Body of pancreas (tissue), 4 donors: ENCODE results near the gene LIN9.

Experiments used
- CTCF ChIP-seq, 7 experiments: fragments of 450-650 bp in 4 of 7; fragments of 200-600 bp in 3 of 7; sonication (generic) in 3 of 7; IDR thresholded peaks; one replicate each; pipeline ENCODE4 v1.5.1; 2016 to 2019; ENCODE audit warnings: antibody characterized with exemption in 7 of 7
- POLR2A ChIP-seq, 3 donors: fragments of 450-650 bp; IDR thresholded peaks; one replicate each; pipeline ENCODE4 v1.6.1; 2016; ENCODE audit warnings: antibody characterized with exemption in 3 of 3, mild to moderate bottlenecking in 2 of 3

GRCh38 chr1:226342656-226343055, 33.7 kb upstream of the LIN9 start:
- TF ChIP-seq CTCF (IDR thresholded peaks at IDR 0.05) (no peak), POLR2A (IDR thresholded peaks at IDR 0.05) (no peak)
